NCI-H748 treated with DMSO at 0.1 percent for 48 hours (cell line): ENCODE data around the gene BLOC1S4.
"Not testable (repeated sequence)": the region's sequence is repeated elsewhere in the genome, so short reads cannot be mapped to it uniquely, and the experiment has no call there.

ENCODE experiments used
- DNase-seq: peaks from one replicate; lab custom pipeline; 2025; lab: John Stamatoyannopoulos, UW

The BLOC1S4 gene

GRCh38 chr4:6742507-6742906 is 26.5 kb downstream of the BLOC1S4 start:
- DNase-seq: no peak

- DNase-seq: no peak
Measured at GRCh38 chr4:6742989-6743388, 27.0 kb downstream of the BLOC1S4 start.

- no peak for DNase-seq
Measured at GRCh38 chr4:6746721-6747293, 30.8 kb downstream of the BLOC1S4 start.

GRCh38 chr4:6747294-6748051 is 31.5 kb downstream of the BLOC1S4 start:
- no peak for DNase-seq

GRCh38 chr4:6748286-6748685 is 32.3 kb downstream of the BLOC1S4 start:
- no peak for DNase-seq

GRCh38 chr4:6749340-6750171 is 33.6 kb downstream of the BLOC1S4 start:
- DNase-seq: no peak

GRCh38 chr4:6750286-6751221 is 34.6 kb downstream of the BLOC1S4 start:
- DNase-seq: no peak

GRCh38 chr4:6751611-6752485 is 35.9 kb downstream of the BLOC1S4 start:
- DNase-seq: no peak

GRCh38 chr4:6752486-6752829 is 36.5 kb downstream of the BLOC1S4 start:
- DNase-seq: no peak

GRCh38 chr4:6753103-6753560 is 37.2 kb downstream of the BLOC1S4 start:
- no peak for DNase-seq

GRCh38 chr4:6753891-6754290 is 37.9 kb downstream of the BLOC1S4 start:
- DNase-seq: no peak

GRCh38 chr4:6754481-6755087 is 38.6 kb downstream of the BLOC1S4 start:
- DNase-seq: no peak

- no peak for DNase-seq
Measured at GRCh38 chr4:6755088-6755753, 39.2 kb downstream of the BLOC1S4 start.

- DNase-seq: not testable (repeated sequence)
Measured at GRCh38 chr4:6756345-6756744, 40.4 kb downstream of the BLOC1S4 start.

- no peak for DNase-seq
Measured at GRCh38 chr4:6758728-6759127, 42.8 kb downstream of the BLOC1S4 start.

- DNase-seq: no peak
Measured at GRCh38 chr4:6760865-6761264, 44.9 kb downstream of the BLOC1S4 start.

- DNase-seq: no peak
Measured at GRCh38 chr4:6761649-6762615, 46.0 kb downstream of the BLOC1S4 start.

GRCh38 chr4:6763330-6763851 is 47.4 kb downstream of the BLOC1S4 start:
- DNase-seq: no peak
